Subcutaneous abdominal adipose tissue (tissue), 5 donors: Measurements from ENCODE around the gene CACNA1I.

Experiments
- H3K27ac ChIP-seq: one replicate; pipeline ENCODE4 v1.7.0; 2013; ENCODE audit warnings: low read depth, mild to moderate bottlenecking, inconsistent platforms, low read length, moderate library complexity
- H3K27me3 ChIP-seq, 5 donors: one replicate each; pipeline ENCODE4 v1.7.0; 2013; ENCODE audit warnings: low read length in 5 of 5, inconsistent platforms in 1 of 5; ENCODE audit not compliant: control insufficient read depth in 5 of 5, insufficient read depth in 4 of 5
- H3K36me3 ChIP-seq, 5 donors: one replicate each; pipeline ENCODE4 v1.7.0; 2013; ENCODE audit warnings: low read length in 5 of 5; ENCODE audit not compliant: control insufficient read depth in 5 of 5, insufficient read depth in 5 of 5
- H3K4me1 ChIP-seq, 5 donors: one replicate each; pipeline ENCODE4 v1.7.0; 2013; ENCODE audit warnings: low read length in 5 of 5, mild to moderate bottlenecking in 3 of 5, moderate library complexity in 1 of 5; ENCODE audit not compliant: control insufficient read depth in 5 of 5, insufficient read depth in 5 of 5
- H3K4me3 ChIP-seq, 5 donors: one replicate each; pipeline ENCODE4 v1.7.0; 2013; ENCODE audit warnings: low read length in 5 of 5, low read depth in 1 of 5
- H3K9ac ChIP-seq, 5 donors: one replicate each; pipeline ENCODE4 v1.7.0; 2013; ENCODE audit warnings: low read length in 5 of 5, mild to moderate bottlenecking in 4 of 5, moderate library complexity in 3 of 5
- H3K9me3 ChIP-seq, 5 donors: one replicate each; pipeline ENCODE4 v1.7.0; 2013; ENCODE audit warnings: low read length in 5 of 5; ENCODE audit not compliant: control insufficient read depth in 5 of 5
- donor health status: healthy.
- donor health status: healthy.
- donor health status: healthy.
- donor health status: healthy.
- donor health status: healthy.

Gene CACNA1I

GRCh38 chr22:39535357-39535725 is 35.2 kb upstream of the CACNA1I start:
- Histone ChIP-seq H3K27me3 (no peaks in the 10 kb centered on the region), H3K36me3 (peaks cover 0 to 5% (median 0%) of the 10 kb centered on the region in 5 donors), H3K9me3 (no peaks in the 10 kb centered on the region), H3K27ac (no peak overlapping the region), H3K9ac (no peak overlapping the region), H3K4me1 (peaks cover 8 to 34% (median 30%) of the 10 kb centered on the region in 5 donors), H3K4me3 (no peak overlapping the region)

- H3K27ac ChIP-seq, result no peak overlapping the region
- no peaks in the 10 kb centered on the region for H3K27me3 ChIP-seq
- H3K4me1 ChIP-seq, result peaks cover 8 to 28% (median 24%) of the 10 kb centered on the region in 5 donors
- peaks cover 0 to 2% (median 0%) of the 10 kb centered on the region in 5 donors for H3K36me3 ChIP-seq
- H3K9ac ChIP-seq, result no peak overlapping the region
- H3K9me3 ChIP-seq, result no peaks in the 10 kb centered on the region
- no peak overlapping the region for H3K4me3 ChIP-seq
These were observed 34.6 kb upstream of the CACNA1I start for GRCh38 chr22:39535831-39536449.

- Histone ChIP-seq H3K4me1 (peaks cover 5 to 20% (median 16%) of the 10 kb centered on the region in 5 donors), H3K9ac (no peak overlapping the region), H3K36me3 (no peaks in the 10 kb centered on the region), H3K4me3 (no peak overlapping the region), H3K9me3 (no peaks in the 10 kb centered on the region), H3K27me3 (no peaks in the 10 kb centered on the region), H3K27ac (no peak overlapping the region)
These were observed 33.8 kb upstream of the CACNA1I start for GRCh38 chr22:39536711-39537110.

DNA sequence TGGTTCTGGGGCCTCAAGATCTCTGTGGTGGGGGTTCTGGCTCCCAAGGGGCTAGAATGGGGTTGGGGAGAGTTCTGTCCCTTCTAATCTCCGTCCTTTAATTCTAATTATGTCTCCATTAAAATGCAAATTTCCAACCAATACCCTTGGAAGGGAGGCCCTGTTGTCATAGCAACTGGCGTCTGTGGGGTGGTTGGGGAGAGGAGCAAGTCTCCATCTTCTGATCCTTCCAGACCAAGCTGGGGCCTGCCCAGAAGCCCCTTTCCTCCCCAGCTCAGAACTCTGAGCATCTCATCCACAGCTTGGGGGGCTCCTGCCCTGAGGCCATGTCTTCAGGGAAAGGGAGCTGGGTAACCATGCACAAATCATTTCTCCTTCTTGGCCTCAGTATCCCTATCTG is 32.6 kb upstream of the CACNA1I start:
- Histone ChIP-seq H3K9me3 (no peaks in the 10 kb centered on the region), H3K36me3 (no peaks in the 10 kb centered on the region), H3K27ac (no peak overlapping the region), H3K9ac (no peak overlapping the region), H3K4me1 (peaks cover 2 to 11% (median 7%) of the 10 kb centered on the region in 5 donors), H3K4me3 (no peak overlapping the region), H3K27me3 (peaks cover 0 to 4% (median 2%) of the 10 kb centered on the region in 5 donors)

- H3K4me3 ChIP-seq, result no peak overlapping the region
- H3K4me1 ChIP-seq, result peaks cover 0 to 1% (median 0%) of the 10 kb centered on the region in 5 donors
- no peaks in the 10 kb centered on the region for H3K36me3 ChIP-seq
- peaks cover 13 to 31% (median 26%) of the 10 kb centered on the region in 5 donors for H3K27me3 ChIP-seq
- no peaks in the 10 kb centered on the region for H3K9me3 ChIP-seq
- H3K27ac ChIP-seq, result no peak overlapping the region
- no peak overlapping the region for H3K9ac ChIP-seq
These were observed 27.5 kb upstream of the CACNA1I start for GRCh38 chr22:39543095-39543494.

DNA sequence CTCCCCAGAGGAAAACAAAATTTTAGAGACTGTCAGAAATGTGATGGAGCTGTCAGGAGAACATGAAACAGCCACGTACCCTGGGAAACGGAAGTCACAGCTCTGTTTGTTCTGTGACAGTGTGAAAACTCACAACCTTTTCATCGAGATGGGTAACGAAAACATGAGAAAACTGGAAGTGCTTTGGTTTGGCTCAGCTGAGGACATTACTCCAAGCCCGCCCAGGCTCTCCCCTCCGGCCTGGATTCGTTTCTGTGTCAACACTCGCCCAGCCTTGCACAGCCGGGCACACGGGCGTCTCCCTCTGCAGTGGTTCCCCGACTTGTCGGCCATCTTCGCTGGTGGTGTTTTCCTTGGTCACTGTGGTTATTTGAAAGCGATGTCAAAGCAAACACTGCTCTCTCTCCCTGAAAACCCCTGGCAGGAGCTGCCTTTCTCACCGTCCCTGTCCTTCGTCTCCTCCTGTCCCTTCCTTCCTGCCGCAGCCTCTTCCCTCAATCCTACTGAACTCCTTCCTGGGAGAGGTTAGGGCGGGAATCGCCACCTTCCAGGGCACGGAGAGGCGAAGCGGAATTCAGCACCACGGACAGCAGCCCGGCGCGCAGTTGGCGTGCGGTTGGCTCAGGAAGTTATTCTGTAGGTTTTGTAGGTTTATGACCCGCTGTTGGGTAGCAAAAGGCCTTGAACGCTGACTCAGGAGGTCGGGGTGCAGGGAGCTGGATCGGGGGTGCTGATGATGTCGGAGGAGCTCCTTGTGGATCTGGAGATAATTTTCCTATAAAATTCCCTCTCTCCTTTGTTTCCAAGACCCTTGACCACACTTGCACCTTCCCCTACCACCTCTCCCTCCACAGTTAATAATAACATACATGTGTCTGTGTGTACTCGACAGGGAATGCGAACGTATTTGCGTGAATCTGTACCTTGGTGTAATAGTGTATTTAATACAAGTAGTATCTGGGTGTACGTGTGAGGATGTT is 24.9 kb upstream of the CACNA1I start:
- H3K4me3 ChIP-seq, result no peak overlapping the region
- H3K4me1 ChIP-seq, result peaks cover 0 to 1% (median 0%) of the 10 kb centered on the region in 5 donors
- no peaks in the 10 kb centered on the region for H3K9me3 ChIP-seq
- no peak overlapping the region for H3K27ac ChIP-seq
- H3K36me3 ChIP-seq, result no peaks in the 10 kb centered on the region
- H3K9ac ChIP-seq, result no peak overlapping the region
- peaks cover 13 to 44% (median 39%) of the 10 kb centered on the region in 5 donors for H3K27me3 ChIP-seq

- H3K9ac ChIP-seq, result no peak overlapping the region
- no peaks in the 10 kb centered on the region for H3K36me3 ChIP-seq
- no peaks in the 10 kb centered on the region for H3K9me3 ChIP-seq
- H3K4me1 ChIP-seq, result peaks cover 0 to 1% (median 0%) of the 10 kb centered on the region in 5 donors
- H3K27me3 ChIP-seq, result peaks cover 15 to 51% (median 39%) of the 10 kb centered on the region in 5 donors
- H3K4me3 ChIP-seq, result no peak overlapping the region
- H3K27ac ChIP-seq, result no peak overlapping the region
These were observed 23.5 kb upstream of the CACNA1I start for GRCh38 chr22:39546889-39547586.

DNA sequence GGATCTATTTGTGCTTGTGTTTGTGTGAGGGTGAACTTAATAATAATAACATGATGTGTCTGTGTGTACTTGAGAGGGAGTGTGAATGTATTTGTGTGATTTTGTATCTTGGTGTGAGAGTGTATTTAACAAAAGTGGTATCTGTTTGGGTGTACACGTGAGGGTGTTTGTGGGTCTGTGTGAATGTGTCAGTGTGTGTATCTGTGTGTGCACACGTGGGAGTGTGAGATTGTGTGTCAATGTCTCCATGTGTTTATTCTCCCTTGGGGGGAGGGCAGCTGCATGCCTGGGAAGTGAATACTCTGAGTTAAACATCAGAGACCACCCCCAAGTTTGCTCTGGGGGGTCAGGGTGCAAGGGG is 23.0 kb upstream of the CACNA1I start:
- no peak overlapping the region for H3K27ac ChIP-seq
- H3K4me3 ChIP-seq, result no peak overlapping the region
- no peak overlapping the region for H3K9ac ChIP-seq

GRCh38 chr22:39553429-39553828 is 17.1 kb upstream of the CACNA1I start:
- Histone ChIP-seq H3K9me3 (no peaks in the 10 kb centered on the region), H3K4me3 (no peak overlapping the region), H3K36me3 (no peaks in the 10 kb centered on the region), H3K4me1 (peaks cover 0 to 8% (median 4%) of the 10 kb centered on the region in 5 donors), H3K27ac (no peak overlapping the region), H3K9ac (no peak overlapping the region), H3K27me3 (peaks cover 15 to 56% (median 34%) of the 10 kb centered on the region in 5 donors)

More for the DNA sequence above, 23.0 kb upstream of the CACNA1I start:
- Histone ChIP-seq H3K36me3 (no peaks in the 10 kb centered on the region), H3K4me1 (peaks cover 0 to 1% (median 0%) of the 10 kb centered on the region in 5 donors), H3K27me3 (peaks cover 15 to 51% (median 42%) of the 10 kb centered on the region in 5 donors), H3K9me3 (no peaks in the 10 kb centered on the region)
